ENCODE results near the gene MASP1.

DNA sequence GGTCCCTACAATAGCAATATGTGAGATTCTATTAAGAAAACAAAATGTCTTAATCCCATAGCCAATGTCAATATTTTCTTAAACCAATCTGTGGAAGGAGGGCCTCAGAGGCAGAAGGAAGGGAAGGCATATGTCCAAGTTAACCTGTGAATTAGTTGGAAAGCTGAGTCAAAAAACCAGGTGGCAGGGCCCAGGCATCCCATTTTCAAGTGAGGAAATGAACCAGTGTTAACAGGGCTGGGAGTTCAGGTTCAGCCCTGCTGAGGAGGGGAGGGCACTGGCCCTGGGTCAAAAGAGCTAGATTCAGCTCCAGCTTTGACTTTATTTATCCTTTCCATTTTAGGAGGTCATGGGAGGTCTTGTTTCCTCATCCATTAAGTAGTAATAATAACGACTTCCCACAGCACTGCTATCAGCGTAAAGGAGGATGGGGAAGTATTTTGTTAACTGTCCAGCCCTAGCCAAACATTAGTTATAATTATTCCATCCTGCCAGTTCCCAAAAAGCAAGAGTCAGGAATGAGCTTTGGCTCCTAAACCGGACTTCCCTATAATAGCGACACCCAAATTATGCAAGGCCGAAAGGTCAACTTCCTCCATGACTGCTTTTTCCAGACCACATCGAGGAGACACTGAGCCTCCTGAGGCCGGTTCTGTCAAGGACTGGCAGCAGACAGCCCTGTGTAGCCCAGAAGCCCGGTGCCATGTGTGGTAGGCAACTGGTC, 3.2 kb downstream of the MASP1 start:
- TF ChIP-seq, protein P1, sequence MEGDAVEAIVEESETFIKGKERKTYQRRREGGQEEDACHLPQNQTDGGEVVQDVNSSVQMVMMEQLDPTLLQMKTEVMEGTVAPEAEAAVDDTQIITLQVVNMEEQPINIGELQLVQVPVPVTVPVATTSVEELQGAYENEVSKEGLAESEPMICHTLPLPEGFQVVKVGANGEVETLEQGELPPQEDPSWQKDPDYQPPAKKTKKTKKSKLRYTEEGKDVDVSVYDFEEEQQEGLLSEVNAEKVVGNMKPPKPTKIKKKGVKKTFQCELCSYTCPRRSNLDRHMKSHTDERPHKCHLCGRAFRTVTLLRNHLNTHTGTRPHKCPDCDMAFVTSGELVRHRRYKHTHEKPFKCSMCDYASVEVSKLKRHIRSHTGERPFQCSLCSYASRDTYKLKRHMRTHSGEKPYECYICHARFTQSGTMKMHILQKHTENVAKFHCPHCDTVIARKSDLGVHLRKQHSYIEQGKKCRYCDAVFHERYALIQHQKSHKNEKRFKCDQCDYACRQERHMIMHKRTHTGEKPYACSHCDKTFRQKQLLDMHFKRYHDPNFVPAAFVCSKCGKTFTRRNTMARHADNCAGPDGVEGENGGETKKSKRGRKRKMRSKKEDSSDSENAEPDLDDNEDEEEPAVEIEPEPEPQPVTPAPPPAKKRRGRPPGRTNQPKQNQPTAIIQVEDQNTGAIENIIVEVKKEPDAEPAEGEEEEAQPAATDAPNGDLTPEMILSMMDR (IDR thresholded peaks at IDR 0.05), result no peak
- TF ChIP-seq POLR2A (IDR thresholded peaks at IDR 0.05), result peak; percentile 85
